Urothelium cell line (cell line): ENCODE measurements around the gene EXD2.
"Not testable (repeated sequence)": the region's sequence is repeated elsewhere in the genome, so short reads cannot be mapped to it uniquely, and the experiment has no call there.

Experiments
- DNase-seq: peaks from one replicate; pipeline ENCODE4 v3.0.0; 2011; ENCODE audit warnings: low spot score, mixed read lengths
- FAIRE-seq: peaks from 2 replicates; lab custom pipeline; 2011; peaks lifted over from hg19 to GRCh38; lab: Jason Lieb, UNC

Gene EXD2, protein sequence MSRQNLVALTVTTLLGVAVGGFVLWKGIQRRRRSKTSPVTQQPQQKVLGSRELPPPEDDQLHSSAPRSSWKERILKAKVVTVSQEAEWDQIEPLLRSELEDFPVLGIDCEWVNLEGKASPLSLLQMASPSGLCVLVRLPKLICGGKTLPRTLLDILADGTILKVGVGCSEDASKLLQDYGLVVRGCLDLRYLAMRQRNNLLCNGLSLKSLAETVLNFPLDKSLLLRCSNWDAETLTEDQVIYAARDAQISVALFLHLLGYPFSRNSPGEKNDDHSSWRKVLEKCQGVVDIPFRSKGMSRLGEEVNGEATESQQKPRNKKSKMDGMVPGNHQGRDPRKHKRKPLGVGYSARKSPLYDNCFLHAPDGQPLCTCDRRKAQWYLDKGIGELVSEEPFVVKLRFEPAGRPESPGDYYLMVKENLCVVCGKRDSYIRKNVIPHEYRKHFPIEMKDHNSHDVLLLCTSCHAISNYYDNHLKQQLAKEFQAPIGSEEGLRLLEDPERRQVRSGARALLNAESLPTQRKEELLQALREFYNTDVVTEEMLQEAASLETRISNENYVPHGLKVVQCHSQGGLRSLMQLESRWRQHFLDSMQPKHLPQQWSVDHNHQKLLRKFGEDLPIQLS

DNA sequence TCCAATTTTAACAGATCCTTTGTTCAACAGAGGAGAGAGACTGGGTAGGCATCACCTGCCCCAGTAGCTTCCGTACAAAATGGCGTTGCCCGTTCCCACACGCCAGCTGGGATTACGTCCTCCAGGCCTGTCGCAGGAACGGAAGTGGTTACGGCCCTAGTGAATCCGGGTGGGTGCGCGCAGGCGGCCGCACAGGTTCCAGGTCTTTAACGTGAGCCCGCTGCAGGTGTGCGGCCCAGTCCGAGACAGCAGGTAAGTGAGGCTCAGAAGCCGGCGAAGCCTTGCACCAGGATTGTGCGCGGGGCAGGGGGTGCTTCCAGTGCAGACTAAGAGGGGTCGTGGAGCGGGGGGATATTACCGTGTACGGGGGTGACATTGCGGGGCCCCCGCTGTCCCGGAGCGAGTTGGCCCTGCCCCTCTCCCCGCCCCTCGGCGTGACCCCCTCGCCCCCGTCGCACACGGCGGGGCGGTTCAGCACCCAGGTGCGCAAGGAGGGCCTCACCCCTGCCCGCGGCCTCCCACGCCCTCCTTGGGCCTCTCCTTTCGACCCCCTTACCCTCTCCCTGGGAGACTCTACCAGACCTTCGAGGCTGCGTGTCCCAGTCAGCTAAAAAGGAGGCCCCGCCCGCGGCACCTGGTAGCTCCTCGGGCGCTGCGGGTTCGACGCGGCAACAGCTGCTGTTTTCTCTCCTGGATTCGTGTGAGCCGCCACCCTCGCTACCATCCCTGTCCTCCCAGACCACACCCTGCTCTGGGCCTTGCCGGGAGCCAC is at the start of gene EXD2:
Gene EXD2 (plus strand): TSS at position 159 of the 772 bp plus-strand sequence. CDS start 17,973 bp downstream, outside the sequence.
- peak; percentile 100 for DNase-seq
- peak; percentile 96 for FAIRE-seq

DNA sequence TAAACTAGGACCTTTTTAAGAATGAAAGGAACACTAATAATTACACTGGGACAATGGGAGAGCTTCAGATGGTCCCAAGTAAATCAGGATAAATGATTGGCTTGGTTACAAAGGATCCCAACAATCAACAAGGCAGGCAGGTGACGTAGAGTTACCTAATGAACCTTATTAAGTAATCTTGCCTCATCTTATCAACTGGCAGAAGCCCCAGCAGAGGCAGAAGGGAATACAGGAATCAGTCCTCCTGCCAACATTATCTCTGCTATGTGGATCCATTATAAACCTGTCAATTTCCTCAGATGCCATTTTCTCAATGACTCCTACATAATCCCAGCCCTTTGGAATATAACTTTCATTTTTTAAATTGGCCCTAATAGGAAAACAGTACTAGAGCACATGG is 49.7 kb upstream of the EXD2 start:
- DNase-seq (no peak), FAIRE-seq (peak; percentile 23)

DNA sequence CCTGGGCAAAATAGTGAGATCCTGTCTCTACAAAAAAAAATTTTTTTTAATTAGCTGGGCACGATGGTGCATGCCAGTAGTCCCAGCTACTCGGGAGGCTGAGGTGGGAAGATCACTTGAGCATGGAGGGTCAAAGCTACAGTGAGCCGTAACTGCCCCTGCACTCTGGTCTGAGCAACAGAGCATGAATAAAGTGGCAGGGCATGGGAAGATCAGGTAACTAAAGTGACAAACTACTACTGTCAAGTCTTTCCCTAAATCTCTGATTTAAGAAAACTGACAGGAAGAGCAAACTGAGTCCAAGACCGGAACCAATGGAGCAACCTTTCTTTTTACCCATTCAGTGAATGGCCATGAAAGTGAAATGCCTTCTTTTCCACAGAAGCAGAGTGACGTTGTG is 49.2 kb upstream of the EXD2 start:
- no peak for DNase-seq
- peak; percentile 5 for FAIRE-seq

DNA sequence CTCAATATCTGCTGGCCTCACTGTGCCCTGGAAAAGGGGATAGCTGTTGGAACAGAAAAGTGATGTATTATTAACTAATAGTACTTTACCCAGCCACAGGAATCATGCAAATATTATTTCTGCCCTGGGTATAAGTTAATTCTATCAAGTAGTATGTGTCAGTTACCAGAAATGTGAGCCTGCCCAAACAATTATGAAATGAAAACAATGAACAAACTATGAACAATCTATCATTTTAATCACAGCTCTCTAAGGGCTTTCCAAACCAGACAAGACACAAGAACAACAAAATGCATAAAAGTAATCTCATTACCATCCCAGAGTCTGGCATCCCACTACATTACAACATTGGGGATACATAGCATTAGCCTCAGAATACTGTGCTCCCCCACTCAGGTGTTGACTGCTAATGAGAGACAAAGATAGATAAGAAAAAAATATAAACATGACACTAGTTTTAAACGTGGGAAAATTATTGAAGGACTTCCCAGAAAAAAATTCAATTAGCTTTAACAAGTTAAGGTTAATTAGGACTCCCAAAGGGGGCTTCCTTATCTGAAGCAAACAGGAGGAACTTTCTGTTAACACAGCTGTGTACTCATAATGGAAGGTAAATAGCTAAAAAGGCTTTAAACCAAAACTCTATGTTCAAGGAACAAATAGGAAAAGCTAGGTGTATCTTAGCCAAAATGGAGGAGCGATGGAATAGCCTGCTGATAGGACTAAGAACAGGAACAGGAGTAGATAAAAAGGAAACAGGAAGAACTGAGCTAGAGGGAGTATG is 41.6 kb upstream of the EXD2 start:
- no peak for DNase-seq
- FAIRE-seq = no peak

DNA sequence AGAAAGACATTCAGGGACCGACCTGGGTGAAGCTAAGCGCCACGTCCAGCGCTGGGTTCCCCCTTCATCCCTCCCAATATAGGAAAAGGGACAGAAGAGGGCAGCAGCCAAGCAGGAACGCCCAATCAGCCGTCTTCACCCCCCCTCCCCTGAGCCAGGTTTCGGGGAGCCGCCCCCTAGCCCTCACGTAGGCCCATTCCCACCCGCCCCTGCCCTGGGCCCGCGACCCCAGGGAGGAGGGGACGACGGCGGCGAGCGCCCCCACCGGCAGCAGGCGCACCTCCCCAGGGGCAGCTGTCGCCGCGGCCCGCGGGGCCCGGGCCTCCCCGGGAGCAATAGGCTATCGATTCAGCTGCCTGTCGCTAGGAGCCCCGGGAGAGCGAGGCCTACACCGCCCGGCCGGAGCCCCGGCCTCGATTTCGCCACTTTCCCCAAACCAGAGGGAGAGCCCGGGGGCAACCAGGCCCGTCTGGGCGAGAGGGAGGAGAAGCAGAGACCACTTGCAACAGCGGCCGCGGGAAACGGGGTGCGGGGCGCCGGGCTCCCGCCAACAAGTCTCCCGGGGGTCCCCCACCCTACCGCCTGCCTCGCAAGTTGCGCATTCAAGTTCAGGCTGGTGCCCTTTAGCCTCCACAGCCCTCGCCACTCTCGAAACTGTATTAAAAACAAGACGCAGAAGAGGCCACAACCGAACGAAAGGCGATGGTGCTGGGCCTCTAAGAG is 39.7 kb upstream of the EXD2 start:
- DNase-seq (peak; percentile 95), FAIRE-seq (peak; percentile 52)

DNA sequence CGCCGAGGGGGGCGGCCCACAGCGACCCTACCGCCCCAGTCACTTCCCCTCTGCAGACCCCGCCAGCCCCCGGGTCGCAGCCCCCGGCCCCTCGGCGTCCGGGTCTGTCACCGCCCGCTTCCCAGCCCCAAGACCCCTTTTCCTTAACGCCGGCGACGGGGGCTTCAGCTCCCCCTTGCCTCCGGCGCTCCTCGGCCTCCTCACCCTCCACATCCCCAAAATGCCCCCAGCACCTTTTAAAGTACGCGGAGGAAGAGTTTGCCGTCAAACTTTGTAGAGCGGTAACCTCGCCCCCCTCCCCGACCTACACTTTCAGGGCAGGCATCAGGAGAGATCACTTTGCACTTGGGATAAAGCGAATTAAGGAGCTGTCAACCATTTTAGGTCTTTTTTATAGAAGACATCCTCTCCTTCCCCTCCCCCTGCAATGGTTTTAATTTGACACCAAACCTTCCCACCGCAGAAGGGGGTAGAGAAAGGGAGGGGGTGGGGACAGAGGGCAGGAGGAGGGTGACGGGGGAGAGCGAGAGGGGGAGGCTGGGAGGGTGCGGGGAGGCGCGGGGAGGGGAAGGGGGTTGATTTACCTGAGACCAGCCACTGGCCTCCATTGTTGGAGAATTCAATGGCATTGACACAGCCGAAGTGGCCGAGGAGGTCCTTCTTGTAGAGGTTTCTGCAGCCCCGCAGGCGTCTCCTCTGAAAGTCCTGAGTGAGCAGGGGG is 39.0 kb upstream of the EXD2 start:
- FAIRE-seq (peak; percentile 73), DNase-seq (peak; percentile 67)

DNA sequence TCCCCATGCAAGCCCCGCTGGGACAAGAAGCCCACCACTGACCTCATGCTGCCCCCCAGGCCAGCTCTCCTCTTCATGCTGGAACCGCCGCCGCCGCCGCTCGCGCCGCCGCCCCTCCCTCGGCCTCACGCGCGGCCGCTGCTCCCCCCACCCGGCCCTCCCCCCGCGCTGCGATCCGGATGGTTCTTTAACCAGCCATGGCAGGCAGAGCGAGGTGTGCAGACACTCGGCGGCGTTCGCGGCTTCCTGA is 38.5 kb upstream of the EXD2 start, which contains the start of gene DCAF5:
Gene DCAF5 (minus strand): TSS at position 218 of the 250 bp plus-strand sequence. CDS start 141 bp downstream, at position 77.
- DNase-seq = no peak
- no peak for FAIRE-seq

DNA sequence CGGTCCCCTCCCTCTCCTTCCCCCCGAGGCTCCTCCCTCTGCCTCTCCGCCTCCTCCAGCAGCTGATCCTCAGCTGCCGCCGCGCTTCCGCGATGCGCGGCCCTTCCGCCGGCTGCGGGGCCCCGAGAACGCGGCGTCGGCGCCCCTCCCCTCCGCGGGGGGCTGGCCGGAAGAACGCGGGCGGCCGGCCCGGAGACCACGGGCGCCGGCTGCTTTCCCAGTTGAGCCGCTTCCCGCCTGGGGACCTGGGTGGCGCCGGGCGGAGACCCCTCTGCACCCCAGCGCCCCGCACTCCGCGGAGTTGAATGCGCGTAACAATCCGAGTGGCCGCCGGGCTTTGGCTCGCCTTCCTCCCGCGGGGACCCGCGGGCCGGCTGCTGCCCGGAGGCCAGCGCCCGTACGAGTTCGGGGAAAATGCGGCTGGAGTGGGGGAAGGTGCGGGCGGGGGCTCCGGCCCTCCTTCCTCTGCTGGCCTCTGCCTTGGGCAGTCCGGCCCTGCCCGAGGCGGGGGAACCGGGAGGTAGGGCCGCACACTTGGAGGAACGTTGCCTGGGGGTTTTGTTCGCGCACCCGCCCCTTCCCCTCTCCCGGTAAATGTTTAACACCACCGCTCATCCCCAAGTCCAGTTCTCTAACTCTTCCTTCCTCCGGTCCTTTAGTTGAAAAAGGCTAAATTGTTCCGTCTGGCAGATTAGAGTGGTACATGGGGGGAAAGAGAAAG is 38.0 kb upstream of the EXD2 start:
- FAIRE-seq = peak; percentile 93
- peak; percentile 100 for DNase-seq

DNA sequence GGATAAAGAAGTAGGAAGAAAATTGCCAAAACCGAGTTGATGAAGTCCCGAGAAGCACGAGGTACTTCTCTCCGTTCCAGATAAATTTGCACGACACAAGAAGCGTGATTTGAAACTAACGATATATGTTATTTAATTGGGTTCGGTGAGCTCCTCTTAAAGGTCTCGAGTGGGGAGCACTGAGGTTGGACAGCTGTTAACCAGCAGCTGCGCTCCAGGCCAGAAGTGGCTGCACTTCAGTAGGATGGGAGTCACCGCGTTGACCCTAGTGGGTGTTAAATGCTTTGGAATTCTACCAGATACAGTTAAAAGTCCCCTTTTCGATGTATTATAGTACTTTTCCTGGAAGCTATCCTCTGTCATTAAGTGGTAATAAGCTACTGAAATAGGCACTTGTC is 37.4 kb upstream of the EXD2 start:
- DNase-seq = no peak
- FAIRE-seq = peak; percentile 84

DNA sequence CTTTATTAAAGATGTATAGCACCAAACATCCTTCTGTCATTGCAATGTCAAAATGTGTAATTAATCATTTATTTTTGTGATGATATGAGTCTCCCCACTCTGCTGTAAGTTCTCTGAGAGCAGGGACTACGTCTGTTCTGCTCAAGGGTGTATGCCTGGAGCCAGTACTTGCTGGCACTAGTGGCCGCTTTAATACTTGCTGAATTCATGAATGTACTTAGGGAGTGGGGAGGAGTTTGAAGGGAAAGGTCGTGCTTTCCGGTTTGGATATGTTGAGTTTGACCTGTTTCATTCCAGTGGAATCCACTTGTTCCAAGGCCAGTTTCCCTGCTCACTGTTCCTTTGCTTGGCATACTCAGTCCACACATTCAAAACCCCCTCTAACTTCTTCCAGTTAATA is 36.5 kb upstream of the EXD2 start:
- peak; percentile 78 for FAIRE-seq
- DNase-seq = peak; percentile 70

DNA sequence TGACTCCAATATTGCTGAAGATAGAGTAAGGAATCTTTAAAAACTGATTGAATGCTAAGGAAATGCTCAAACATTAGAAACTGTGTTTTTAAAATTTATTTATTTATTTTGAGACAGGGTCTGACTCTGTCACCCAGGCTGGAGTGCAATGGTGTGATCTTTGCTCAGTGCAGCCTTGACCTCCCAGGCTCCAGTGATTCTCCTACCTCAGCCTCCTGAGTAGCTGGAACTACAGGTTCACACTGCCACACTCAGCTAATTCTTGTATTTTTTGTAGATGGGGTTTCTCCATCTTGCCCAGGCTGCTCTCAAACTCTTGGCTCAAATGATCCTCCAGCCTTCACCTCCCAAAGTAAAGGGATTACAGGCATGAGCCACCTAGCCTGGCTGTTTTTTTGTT is 35.1 kb upstream of the EXD2 start:
- DNase-seq = no peak
- FAIRE-seq = no peak

DNA sequence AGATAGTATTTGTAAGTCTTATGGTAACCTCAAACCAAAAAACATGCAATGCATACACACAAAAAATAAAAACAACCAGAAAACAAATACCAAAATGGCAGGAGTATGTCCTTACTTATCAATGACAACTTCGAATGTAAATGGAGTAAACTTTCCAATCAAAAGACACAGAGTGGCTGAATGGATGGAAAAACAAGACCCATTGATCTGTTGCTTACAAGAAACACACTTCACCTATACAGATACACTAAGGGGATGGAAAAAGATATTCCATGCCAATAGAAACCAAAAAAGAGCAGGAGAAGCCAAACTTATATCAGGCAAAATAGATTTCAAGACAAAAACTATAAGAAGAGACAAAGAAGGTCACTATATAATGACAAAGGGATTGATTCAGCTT is 29.7 kb upstream of the EXD2 start:
- DNase-seq (no peak), FAIRE-seq (peak; percentile 61)

DNA sequence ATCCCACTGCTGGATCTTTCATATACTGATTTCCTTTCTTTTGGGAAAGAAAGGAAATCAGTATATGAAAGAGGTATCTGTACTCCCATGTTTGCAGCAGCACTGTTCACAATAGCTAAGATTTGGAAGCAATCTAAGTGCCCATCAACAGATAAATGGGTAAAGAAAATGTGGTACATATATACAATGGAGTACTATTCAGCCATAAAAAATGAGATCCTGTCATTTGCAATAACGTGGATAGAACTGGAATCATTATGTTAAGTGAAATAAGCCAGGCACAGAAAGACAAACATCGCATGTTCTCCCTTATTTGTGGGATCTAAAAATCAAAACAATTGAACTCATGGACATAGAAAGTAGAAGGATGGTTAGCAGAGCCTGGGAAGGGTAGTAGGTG is 25.5 kb upstream of the EXD2 start:
- FAIRE-seq = peak; percentile 53
- DNase-seq = not testable (repeated sequence)

DNA sequence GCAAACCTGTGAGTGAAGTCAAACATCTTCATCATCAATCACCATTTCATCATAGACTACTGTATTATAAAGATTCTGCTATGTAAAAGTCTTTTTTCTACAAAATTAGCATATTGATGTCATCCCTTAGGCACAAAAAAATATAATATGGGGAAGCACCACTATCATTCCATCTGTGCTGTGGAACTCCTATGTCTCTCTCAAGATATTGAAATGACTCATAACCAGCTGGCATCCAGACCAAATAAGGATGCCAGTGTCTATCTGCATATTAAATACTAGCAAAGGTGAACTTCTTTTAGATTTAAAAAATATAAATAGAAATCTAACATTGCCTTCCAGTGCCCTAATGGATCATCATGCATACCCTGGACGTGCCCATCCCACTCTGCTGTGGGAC is 20.5 kb upstream of the EXD2 start:
- DNase-seq (no peak), FAIRE-seq (peak; percentile 20)

DNA sequence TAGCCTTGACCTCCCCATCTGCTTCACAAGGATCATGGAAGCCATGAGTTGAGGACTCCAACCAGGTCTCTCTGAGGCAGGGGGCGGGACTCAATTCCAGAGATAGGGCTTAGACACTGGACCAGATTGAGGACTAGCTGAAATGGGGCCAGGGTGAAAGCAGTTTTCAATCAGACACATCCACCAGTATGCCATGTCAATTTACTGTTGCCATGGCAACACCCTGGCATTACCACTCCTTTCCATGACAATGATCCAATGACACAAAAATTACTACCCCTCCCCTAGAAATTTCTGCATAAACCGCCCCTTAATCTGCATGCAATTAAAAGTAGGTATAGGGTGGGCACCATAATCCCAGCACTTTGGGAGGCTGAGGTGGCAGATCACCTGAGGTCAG is 19.7 kb upstream of the EXD2 start:
- DNase-seq (no peak), FAIRE-seq (peak; percentile 94)

DNA sequence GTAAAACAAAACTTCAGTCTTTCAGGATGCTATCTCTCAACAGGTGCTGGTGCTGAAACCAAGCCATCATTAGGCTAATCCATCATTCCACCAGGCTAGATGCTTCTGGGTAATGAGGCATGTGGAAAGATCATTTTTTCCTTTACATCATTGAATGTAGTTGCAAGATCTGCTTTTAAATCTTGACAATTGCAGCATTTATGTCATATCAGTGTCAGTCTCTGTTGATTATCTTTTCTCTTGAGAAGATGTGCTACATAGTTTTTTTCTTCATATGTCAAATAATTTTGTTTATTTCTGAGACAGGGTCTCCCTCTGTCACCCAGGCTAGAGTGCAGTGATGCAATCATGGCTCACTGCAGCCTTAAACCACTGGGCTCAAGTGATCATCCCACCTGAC is 16.2 kb upstream of the EXD2 start:
- peak; percentile 91 for FAIRE-seq
- no peak for DNase-seq

DNA sequence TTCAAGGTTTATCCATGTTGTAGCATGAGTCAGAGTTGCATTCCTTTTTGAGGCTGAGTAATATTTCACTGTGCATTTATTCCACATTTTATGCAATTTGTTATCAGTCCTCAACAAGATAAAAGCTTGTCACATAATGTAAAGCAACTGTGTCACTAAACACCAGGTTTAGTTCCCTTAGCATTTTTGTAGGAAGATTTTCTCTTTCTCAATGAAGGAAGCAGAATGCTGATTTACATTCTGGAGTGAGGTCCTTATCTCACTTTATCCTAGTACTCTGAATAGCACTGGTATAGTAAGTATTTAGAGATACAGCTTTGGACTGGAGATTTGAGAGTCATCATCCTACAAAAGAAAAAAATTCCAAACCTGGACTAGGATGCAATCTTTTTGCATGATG is 9.8 kb upstream of the EXD2 start:
- DNase-seq (no peak), FAIRE-seq (no peak)

DNA sequence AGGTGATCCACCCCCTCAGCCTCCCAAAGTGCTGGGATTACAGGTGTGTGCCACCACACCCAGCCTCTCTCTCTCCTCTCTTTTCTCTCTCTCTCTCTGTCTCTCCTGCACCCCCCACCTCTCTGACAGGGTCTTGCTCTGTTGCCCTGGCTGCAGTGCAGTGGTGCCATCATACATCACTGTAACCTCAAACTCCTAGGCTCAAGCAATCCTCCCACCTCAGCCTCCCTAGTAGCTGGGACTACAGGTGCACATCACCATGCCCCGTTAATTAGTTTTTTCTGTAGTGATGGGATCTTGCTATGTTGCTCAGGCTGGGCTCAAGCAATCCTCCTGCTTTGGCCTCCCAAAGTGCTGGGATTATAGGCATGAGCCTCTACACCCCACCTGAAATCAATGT is 8.7 kb upstream of the EXD2 start:
- FAIRE-seq, DNase-seq: not testable (repeated sequence)

DNA sequence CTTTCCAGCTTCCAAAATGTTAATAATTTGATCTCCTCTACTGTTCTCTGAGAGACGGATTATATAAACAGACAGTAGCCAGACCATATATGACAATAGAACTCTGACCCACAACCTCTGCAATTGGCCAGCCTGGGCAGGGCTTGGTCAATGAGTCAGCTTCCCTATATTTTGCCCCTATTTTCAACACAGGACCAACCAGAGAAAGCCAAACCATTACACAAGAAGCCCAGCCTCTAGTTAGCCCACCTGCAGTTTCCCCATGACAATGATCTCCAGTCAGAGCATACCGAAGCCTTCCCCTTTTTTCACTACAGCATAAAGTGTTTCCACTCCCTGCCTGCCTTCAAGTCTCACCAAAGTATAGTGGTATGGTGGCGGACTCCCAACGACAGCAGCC is 7.6 kb upstream of the EXD2 start:
- FAIRE-seq = peak; percentile 59
- DNase-seq = no peak
